ENCODE results near the gene ZNF618. TPM values are rescaled to one million over a fixed set of nuclear protein-coding genes. Genes with fewer than 3 reads are reported as not detected.

The ZNF618 gene
- total RNA-seq, 2 experiments from 2014 or later: 0.34 to 0.42 TPM

DNA sequence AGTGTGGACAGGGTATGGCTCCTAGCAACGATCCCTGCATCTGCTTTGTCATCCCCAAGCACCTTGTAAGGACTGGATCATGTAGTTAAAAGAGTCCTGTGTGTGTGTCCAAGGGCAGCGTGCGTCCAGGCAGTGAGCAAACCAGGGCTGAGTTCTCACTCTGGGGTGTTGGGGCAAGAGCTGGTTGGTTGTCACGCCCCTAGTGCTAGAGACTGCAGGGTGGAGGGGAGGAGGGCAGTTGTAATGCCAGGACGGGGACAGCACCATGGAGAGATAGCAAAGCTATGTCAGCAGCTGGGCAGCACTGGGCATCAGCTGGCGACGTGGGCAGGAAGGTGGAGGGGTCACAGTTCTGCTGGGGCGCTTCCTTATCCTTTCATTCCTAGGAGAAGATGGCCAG, 100.8 kb downstream of the ZNF618 start:
- CTCF ChIA-PET: no interaction called here
- DNase-seq (no peak), ATAC-seq (no peak)
- H3K4me3 Mint-ChIP-seq: no peak overlapping the region
- H3K27me3 Mint-ChIP-seq (ENCODE audit: low read depth): no peaks in the 10 kb centered on the region
- POLR2A ChIA-PET: no interaction called here
- H3K4me1 Mint-ChIP-seq (ENCODE audit: low read depth): no peaks in the 10 kb centered on the region
- H3K9me3 Mint-ChIP-seq (ENCODE audit: insufficient read depth): no peaks in the 10 kb centered on the region
- H3K27ac Mint-ChIP-seq: no peak overlapping the region
- H3K36me3 Mint-ChIP-seq (ENCODE audit: low read depth): no peaks in the 10 kb centered on the region

DNA sequence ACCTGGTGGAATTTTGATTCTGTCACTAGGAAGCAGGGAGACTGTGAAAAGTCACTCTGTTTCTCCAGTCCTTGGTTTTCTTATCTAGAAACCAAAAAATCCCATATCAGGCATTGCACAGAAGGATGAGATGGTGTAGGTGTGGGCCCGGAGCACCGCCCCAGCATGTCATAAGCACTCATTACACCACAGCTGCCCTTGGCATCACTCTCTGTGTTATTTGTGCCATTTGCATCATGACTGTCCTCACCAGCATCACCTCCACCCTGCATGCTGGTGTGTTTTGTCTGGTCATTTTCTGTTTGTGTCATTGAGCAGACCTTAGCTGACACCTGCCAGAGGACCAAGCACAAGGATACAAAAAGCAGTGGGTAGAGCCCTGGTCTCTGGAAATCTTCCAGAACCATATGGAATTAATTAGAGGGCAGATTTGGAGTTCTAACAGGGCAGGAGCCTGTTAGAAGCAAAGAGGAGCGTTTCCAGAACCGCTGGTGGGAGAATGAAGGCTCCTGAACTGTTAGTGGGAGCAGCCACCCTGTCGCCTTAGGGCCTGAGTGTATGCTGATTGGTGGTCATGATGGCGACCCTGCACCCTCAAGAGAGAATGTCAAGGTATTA, 102.7 kb downstream of the ZNF618 start:
- H3K9me3 Mint-ChIP-seq (ENCODE audit: insufficient read depth): no peaks in the 10 kb centered on the region
- ChIA-PET CTCF (no interaction called here), POLR2A (no interaction called here)
- H3K36me3 Mint-ChIP-seq (ENCODE audit: low read depth): no peaks in the 10 kb centered on the region
- DNase-seq (no peak), ATAC-seq (no peak)
- H3K27me3 Mint-ChIP-seq (ENCODE audit: low read depth): no peaks in the 10 kb centered on the region
- no peaks in the 10 kb centered on the region for H3K4me1 Mint-ChIP-seq (ENCODE audit: low read depth)
- H3K4me3 Mint-ChIP-seq: no peak overlapping the region
- H3K27ac Mint-ChIP-seq: no peak overlapping the region

DNA sequence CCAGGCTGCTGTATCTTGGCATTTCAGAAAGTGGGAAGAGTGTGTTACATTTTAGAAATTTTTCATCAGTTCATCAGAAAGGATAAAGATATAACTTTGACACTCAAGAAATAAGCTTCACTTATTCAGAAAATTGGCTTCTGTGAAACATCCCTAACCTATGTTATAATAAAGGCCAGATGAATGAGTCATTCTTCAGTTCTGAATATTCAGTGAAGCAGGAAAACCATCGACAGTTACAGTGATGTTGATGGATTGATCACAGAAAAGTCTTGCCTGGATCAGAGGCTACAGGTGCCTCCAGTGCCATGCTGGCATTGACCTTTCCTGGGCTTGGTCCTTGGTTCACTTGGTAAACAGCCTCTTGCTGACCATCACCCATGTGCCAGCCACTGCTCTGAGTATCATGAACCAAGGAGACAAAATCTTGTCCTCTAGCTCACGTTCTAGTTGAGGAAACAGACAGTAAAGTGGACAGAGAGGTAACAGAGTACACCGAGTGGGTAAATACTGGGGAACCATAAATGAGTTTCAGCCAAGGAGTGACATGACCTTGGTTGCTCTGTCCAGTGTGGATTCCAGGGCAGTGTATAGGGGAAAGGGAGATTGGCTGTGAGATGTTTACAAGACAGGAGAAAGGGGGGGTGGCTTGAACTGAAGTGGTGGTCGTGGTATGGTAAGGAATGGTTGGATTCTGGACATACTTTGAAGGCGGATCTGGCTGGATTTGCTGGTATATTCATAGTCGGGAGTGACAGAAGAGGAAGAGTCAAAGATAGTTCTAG, 103.4 kb downstream of the ZNF618 start:
- no peak for DNase-seq
- no peak for ATAC-seq
- H3K27ac Mint-ChIP-seq: no peak overlapping the region
- H3K27me3 Mint-ChIP-seq (ENCODE audit: low read depth): no peaks in the 10 kb centered on the region
- H3K36me3 Mint-ChIP-seq (ENCODE audit: low read depth): no peaks in the 10 kb centered on the region
- ChIA-PET CTCF (no interaction called here), POLR2A (no interaction called here)
- no peaks in the 10 kb centered on the region for H3K9me3 Mint-ChIP-seq (ENCODE audit: insufficient read depth)
- no peaks in the 10 kb centered on the region for H3K4me1 Mint-ChIP-seq (ENCODE audit: low read depth)
- H3K4me3 Mint-ChIP-seq: no peak overlapping the region

DNA sequence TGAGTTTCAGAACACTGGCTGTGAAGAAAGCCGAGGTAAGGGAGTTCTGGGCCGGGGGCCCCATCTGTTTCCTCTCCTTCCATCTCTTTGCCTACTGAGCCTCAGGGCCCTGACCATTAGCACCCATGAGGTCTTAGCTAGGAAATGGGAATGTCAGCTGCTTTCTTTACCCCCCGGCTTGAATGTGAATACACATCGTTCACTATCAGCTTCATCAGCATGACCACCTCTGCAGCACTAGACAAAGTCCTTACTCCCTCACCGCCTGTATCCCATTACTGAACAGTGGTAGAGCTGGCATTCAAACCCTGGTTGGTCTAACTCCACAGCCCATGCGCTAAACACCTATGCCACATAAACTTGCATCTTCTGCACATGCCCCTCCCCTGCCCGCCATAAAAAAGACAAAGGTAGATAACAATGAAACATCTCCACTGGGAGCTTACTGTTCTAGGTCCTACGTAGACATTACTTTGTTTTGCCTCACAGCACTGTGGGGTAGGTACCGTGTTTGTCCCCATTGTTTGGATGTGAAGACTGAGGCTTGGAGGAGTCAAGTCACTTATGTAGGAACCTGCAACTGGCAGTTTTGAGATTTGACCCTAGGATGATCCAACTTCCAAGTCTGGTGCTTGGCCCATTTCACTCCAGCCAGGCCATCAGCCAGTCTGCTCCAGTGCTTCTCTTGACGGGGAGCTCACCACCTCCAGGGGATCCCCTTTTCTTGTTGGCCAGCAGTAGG, 108.7 kb downstream of the ZNF618 start:
- H3K4me3 Mint-ChIP-seq: no peak overlapping the region
- no peaks in the 10 kb centered on the region for H3K27me3 Mint-ChIP-seq (ENCODE audit: low read depth)
- no peaks in the 10 kb centered on the region for H3K9me3 Mint-ChIP-seq (ENCODE audit: insufficient read depth)
- H3K36me3 Mint-ChIP-seq (ENCODE audit: low read depth): no peaks in the 10 kb centered on the region
- no peaks in the 10 kb centered on the region for H3K4me1 Mint-ChIP-seq (ENCODE audit: low read depth)
- DNase-seq (no peak), ATAC-seq (no peak)
- CTCF ChIA-PET: no interaction called here
- POLR2A ChIA-PET: no interaction called here
- H3K27ac Mint-ChIP-seq: no peak overlapping the region

DNA sequence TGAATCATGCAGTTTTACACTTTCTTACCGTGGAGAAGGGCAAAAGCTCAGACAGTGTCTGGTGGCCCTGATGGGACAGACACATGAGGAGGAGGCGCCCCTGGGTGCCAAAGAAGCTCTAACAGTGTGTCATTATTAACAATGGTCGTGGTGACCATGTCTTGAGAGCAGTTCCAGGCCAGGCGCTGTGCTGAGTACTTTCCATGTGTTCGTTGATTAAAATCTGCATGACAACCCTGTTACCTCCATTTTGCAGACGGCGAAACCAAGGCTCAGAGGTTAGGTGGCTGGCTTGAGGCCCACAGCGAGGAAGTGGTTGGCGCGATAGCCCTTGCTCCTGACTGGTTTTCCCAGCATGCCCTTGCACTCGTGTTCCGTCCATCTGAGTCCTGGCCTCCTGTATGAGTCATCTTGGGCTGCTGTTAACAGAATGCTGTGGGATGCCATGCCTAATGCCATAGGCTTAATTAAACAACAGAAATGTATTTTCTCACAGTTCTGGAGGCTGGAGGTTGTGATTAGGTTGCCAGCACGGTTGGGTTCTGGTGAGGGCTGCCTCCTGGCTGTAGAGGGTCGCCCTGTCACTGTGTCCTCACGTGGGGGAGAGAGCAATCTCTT, 110.0 kb downstream of the ZNF618 start:
- Mint-ChIP-seq H3K4me3 (no peak overlapping the region), H3K4me1 (ENCODE audit: low read depth) (no peaks in the 10 kb centered on the region), H3K9me3 (ENCODE audit: insufficient read depth) (no peaks in the 10 kb centered on the region), H3K36me3 (ENCODE audit: low read depth) (no peaks in the 10 kb centered on the region), H3K27ac (no peak overlapping the region), H3K27me3 (ENCODE audit: low read depth) (no peaks in the 10 kb centered on the region)
- ATAC-seq (no peak), DNase-seq (no peak)
- CTCF ChIA-PET: no interaction called here
- POLR2A ChIA-PET: no interaction called here

DNA sequence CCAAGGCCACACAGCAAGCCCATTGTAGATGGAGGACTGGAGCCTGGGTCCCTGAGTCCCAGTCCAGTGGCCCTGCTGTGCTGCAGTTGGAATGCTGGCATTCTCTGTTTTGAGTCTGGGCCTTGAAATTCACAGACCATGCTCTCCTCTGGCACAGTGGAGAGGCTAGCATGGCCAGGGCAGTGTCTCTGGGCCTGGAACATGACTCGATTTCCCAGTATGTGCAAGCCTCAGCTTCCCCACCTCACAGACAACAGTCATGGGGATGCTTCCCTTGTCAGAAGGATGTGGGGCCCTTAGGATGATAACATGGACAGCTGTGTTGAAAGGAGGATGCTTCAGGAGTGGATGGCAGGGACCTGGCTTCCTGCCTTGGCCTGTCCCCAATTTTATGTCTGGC, 110.8 kb downstream of the ZNF618 start:
- Mint-ChIP-seq H3K4me1 (ENCODE audit: low read depth) (peaks cover under 1% of the 10 kb centered on the region), H3K9me3 (ENCODE audit: insufficient read depth) (no peaks in the 10 kb centered on the region), H3K27me3 (ENCODE audit: low read depth) (no peaks in the 10 kb centered on the region), H3K27ac (no peak overlapping the region), H3K4me3 (no peak overlapping the region), H3K36me3 (ENCODE audit: low read depth) (no peaks in the 10 kb centered on the region)
- DNase-seq (no peak), ATAC-seq (no peak)
- CTCF ChIA-PET: no interaction called here
- POLR2A ChIA-PET: no interaction called here

DNA sequence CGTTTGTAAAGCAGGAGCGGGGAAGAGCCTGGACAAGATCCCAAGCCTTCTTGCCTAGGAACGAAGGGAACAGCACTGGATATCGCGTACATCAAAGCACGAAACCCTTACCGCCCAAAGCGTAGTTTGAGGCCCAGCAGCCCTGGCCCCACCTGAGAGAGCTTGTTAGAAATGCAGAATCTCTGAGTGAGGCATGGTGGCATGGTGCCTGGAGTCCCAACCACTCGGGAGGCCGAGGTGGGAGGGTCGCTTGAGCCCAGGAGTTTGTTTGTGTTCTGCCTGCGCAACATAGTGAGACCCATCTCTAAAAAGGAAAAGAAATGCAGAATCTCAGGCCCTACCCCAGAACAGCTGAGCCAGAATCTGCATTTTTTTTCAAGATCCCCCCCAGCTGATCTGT, 111.4 kb downstream of the ZNF618 start:
- Mint-ChIP-seq H3K9me3 (ENCODE audit: insufficient read depth) (no peaks in the 10 kb centered on the region), H3K4me3 (no peak overlapping the region), H3K27me3 (ENCODE audit: low read depth) (no peaks in the 10 kb centered on the region), H3K4me1 (ENCODE audit: low read depth) (peaks cover 6% of the 10 kb centered on the region), H3K36me3 (ENCODE audit: low read depth) (no peaks in the 10 kb centered on the region), H3K27ac (no peak overlapping the region)
- DNase-seq (no peak), ATAC-seq (no peak)
- ChIA-PET POLR2A (no interaction called here), CTCF (no interaction called here)

DNA sequence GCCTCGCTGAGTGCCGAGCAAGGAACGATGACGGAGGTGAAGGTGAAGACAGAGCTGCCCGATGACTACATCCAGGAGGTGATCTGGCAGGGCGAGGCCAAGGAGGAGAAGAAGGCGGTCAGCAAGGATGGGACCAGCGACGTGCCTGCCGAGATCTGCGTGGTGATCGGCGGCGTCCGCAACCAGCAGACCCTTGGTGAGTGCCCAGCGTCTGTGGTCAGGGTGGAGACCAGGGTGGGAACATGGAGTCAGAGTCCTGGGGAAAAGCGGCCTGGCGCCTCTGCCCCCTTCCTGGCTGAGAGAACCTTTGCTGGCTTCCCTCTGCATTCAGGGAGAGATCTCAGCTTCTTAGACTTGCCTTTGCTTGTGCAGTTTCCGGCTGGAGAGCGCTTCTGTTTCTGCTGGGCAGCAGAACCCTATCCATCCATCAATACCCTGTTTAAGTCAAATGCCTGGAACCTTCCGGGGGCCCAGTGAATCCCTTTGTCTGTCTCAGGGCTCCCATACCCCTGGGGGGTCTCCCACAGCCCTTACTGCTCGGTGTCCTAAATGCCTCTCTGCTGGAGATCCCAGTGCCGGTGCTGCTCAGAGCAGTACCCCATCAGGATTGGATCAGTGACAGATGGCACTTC, 112.4 kb downstream of the ZNF618 start:
- Mint-ChIP-seq H3K4me1 (ENCODE audit: low read depth) (peaks cover 16% of the 10 kb centered on the region), H3K27ac (no peak overlapping the region), H3K9me3 (ENCODE audit: insufficient read depth) (no peaks in the 10 kb centered on the region), H3K4me3 (no peak overlapping the region), H3K36me3 (ENCODE audit: low read depth) (no peaks in the 10 kb centered on the region), H3K27me3 (ENCODE audit: low read depth) (no peaks in the 10 kb centered on the region)
- ATAC-seq: no peak
- POLR2A ChIA-PET: no interaction called here
- DNase-seq: no peak
- CTCF ChIA-PET: no interaction called here

DNA sequence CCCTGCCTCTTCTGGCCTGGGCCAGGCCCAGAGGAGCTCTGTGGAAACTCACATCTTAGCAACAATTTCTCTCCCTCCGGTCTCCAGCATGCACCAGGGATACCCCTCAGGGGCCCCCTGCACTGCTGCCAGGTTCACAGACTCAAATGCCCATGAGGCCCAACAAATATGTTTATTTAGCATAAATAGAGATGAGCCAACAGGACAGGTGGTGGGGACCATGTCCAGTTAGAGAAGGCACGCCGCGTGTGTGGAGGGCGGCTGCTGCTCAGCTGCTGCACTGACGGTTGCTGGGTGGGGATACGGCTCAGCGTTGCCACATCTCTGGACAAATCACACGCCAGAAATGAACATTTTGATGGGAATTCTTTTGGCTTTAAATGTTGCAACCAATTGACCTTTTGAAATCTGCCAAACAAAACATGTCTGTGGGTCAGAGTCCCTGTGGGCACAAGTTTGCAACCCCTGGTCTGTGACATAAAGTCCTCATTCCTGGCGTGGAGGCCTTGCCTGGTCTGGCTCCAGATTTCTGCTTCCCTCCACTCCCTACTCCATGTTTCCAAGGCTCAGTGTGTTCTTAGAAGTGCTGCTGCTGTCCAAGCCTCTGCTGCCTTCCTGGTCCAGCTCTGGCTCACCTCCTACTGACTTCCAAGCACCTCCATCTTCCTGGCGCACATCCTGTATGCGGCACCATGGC, 113.1 kb downstream of the ZNF618 start:
- DNase-seq (no peak), ATAC-seq (no peak)
- Mint-ChIP-seq H3K9me3 (ENCODE audit: insufficient read depth) (no peaks in the 10 kb centered on the region), H3K27me3 (ENCODE audit: low read depth) (no peaks in the 10 kb centered on the region), H3K4me3 (no peak overlapping the region), H3K4me1 (ENCODE audit: low read depth) (peaks cover 21% of the 10 kb centered on the region), H3K27ac (no peak overlapping the region), H3K36me3 (ENCODE audit: low read depth) (no peaks in the 10 kb centered on the region)
- CTCF ChIA-PET: no interaction called here
- POLR2A ChIA-PET: no interaction called here

DNA sequence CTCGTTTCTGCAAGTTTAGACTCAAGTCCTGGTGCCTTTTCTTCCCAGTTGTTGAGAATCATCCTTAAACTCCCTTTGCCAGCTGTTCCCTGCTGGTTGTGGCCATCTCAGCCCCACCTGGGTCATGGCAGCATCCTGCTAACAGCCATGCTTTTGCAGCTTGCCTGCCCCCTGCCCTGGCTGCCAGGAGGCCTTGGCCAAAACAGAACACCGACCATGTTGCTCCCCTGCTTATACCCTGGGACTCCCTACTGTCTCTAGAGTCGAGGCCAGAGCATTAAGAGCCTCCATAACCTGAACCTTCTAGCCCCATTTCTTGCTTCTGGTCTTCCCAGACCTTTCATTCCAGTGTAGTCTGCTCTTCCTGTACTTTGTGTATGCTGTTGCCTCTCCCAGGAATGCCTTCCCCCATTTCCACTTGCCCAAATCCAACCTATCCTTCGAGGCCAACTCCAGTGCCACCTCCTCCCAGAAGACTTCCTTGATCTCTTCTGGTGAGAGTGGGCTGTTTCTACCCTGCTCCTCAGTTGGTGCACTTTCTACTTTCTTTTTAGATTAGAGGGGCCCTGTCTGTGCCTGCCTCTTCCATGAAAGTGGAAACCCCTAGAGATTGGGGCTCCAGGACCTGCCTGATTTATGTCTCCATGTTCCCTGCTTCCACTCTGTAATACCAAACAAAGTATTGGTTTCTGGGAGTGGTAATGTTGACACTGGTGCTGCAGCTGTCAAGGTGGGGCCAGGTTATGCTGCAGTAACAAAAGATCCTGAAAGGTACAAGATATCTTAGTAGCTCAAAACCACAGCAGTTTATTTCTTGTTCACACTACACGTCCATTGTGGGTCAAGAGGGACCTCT, 113.8 kb downstream of the ZNF618 start:
- no peak overlapping the region for H3K4me3 Mint-ChIP-seq
- no peaks in the 10 kb centered on the region for H3K36me3 Mint-ChIP-seq (ENCODE audit: low read depth)
- no peaks in the 10 kb centered on the region for H3K27me3 Mint-ChIP-seq (ENCODE audit: low read depth)
- ChIA-PET CTCF (interaction anchor here (1.2 kb wide), 1 partner anchor 27 kb away, joined by 4 read pairs; no protein-coding TSS in a partner anchor), POLR2A (no interaction called here)
- H3K4me1 Mint-ChIP-seq (ENCODE audit: low read depth): peaks cover 21% of the 10 kb centered on the region
- H3K27ac Mint-ChIP-seq: no peak overlapping the region
- no peak for DNase-seq
- no peak for ATAC-seq
- no peaks in the 10 kb centered on the region for H3K9me3 Mint-ChIP-seq (ENCODE audit: insufficient read depth)

DNA sequence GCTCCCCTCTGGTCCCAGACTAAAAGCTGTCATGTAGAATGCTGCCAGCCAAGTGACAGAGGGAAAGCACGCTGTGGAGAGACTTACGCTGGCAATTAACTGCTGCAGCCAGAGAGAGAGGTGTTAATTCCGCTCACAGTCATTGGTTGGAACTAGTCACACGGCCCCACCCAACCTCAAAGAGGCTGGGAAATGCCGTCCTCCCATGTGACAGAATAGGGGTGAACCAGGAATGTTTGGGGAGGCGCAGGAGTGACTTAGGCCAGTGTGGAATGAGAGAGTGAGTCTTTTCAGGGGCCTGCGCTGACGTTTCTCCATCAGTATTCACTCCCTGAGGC, 114.4 kb downstream of the ZNF618 start:
- H3K4me1 Mint-ChIP-seq (ENCODE audit: low read depth): peaks cover 21% of the 10 kb centered on the region
- H3K36me3 Mint-ChIP-seq (ENCODE audit: low read depth): no peaks in the 10 kb centered on the region
- CTCF ChIA-PET: interaction anchor here (1.2 kb wide), 1 partner anchor 27 kb away, joined by 4 read pairs; no protein-coding TSS in a partner anchor
- no peak overlapping the region for H3K4me3 Mint-ChIP-seq
- DNase-seq: no peak
- no peak overlapping the region for H3K27ac Mint-ChIP-seq
- ATAC-seq: no peak
- no peaks in the 10 kb centered on the region for H3K9me3 Mint-ChIP-seq (ENCODE audit: insufficient read depth)
- POLR2A ChIA-PET: no interaction called here
- peaks cover 1% of the 10 kb centered on the region for H3K27me3 Mint-ChIP-seq (ENCODE audit: low read depth)
